Islet precursor cell (in vitro differentiated cells): Measurements from ENCODE around the gene SLC23A3.

ENCODE experiments used
- DNase-seq: peaks from one replicate; pipeline ENCODE4 v3.0.0-alpha.2; 2018

Gene SLC23A3, protein sequence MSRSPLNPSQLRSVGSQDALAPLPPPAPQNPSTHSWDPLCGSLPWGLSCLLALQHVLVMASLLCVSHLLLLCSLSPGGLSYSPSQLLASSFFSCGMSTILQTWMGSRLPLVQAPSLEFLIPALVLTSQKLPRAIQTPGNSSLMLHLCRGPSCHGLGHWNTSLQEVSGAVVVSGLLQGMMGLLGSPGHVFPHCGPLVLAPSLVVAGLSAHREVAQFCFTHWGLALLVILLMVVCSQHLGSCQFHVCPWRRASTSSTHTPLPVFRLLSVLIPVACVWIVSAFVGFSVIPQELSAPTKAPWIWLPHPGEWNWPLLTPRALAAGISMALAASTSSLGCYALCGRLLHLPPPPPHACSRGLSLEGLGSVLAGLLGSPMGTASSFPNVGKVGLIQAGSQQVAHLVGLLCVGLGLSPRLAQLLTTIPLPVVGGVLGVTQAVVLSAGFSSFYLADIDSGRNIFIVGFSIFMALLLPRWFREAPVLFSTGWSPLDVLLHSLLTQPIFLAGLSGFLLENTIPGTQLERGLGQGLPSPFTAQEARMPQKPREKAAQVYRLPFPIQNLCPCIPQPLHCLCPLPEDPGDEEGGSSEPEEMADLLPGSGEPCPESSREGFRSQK

DNA sequence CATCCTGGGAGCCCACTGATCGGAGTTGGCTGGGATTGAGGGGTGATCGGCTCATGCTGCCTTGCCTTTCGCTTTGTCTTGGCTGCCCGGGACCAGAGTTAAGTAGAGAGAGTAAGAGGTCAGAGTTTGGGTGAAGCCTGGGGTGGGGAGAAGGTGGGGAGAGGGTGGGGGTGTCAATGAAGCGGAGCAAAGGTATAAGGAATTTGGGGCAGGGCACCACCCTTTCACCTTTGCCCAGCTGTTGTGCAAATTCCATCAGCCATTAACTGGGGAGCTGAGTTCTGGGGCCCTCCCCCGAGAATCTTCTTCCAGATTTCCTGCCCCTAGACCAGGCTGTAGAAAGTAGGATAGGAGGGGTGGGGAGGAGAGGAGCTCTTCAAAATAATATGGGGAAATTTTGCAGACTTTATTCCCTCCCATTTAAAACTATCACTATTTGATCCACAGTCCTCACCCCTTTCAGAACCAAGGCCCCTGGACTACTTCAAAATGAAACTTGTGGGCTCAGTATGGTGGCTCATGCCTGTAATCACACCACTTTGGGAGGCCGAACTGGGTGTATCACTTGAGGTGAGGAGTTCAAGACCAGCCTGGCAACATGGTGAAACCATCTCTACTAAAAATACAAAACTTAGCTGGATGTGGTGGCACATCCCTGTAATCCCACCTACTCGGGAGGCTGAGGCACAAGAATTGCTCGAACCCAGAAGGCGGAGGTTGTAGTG is at the start of gene SLC23A3:
Gene SLC23A3, minus strand, starts transcription at position 100 of the 725 bp plus-strand sequence. Its CDS starts 45 bp downstream, at position 55.
- no peak for DNase-seq

DNA sequence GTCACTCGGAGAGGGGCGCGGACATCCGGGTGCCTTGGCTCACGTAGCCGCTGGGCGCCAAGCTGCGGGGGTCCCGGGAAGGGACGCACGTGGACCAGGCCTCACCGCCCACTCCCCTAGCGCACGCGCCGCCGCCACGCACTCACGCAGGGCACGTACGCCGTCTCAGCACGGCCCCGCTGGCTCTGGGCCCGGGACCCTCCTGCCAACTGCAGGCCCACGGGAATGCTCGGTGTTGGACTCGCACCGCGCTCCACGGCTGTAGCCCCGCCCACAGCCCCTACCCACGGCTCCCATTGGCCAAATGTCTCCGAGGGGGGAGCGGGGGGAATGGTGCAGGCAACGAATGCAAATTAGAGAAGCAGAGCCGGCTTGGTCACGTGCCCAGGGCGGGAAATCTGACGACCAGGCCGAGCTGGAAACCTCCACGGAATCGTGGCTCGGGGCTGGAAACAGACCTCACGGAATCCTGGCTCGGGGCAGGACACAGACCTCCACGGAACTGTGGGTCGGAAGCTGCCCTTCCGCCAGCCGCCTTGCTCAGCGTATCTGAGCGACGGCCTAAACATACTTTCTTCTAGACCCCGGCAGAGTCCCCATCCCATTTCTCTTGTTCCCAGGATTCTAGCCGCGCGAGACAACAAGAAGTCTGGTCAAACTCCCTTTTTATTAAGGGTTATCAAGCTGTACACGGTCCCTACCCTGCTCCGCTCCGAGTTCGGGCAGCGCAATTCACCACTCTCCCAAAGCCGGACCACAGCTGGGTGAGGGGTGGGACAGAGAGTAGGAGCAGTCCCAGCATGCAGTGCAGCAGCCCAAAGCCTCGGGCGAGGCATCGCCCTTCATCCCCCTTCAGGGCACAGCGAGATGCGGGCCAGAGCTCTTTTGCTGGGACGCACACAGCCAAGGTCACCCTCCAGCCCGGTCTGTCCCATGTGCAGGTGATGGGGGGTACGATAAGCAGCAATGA is 49.2 kb upstream of the SLC23A3 start, which contains the start of gene ABCB6:
Gene ABCB6, minus strand, starts transcription at position 227 of the 970 bp plus-strand sequence. CDS start 285 bp downstream, outside the sequence.
- DNase-seq = peak; percentile 96

DNA sequence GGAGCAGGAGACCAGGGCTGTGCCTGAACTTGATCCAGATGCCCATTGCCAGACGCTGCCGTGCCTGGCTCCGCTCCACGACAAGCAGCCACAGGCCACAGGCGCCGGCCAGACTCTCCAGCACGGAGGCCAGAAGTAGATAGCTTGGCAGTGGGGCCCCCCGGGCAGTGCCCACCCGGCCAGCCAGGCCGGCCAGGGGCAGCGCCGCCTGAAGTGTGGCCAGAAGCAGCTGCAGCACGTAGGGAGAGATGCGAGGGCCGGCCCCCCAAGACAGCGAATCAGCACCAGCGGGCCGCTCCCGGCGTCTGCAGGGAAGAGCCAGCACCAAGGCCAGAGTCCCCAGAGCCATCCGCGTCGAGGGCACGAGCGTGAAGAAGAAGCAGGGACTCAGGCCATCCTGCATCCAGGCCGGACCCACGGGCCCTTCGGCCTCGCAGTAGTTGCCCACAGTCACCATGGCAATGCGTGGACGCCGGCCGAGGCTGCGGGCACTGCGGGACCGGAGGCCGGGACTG is 48.4 kb upstream of the SLC23A3 start:
- DNase-seq = peak; percentile 90

DNA sequence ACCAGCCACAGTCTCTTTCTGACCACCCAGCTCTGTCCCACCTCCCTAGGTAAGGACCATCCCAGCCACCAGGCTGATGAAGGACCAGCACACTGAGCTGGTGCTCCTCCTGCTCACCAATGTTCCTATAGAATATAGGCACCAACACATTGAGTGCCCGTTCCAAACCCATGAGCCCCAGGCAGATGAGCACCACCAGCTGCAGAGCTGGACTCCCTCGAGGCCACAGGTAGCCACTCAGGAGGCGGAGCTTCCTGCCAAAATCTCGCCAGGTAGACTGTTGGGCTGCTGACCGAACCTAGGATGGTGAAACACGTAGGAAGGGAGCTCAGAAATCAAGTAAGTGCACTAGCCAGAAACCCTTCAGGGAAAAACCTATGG is 46.7 kb upstream of the SLC23A3 start:
- DNase-seq = no peak

DNA sequence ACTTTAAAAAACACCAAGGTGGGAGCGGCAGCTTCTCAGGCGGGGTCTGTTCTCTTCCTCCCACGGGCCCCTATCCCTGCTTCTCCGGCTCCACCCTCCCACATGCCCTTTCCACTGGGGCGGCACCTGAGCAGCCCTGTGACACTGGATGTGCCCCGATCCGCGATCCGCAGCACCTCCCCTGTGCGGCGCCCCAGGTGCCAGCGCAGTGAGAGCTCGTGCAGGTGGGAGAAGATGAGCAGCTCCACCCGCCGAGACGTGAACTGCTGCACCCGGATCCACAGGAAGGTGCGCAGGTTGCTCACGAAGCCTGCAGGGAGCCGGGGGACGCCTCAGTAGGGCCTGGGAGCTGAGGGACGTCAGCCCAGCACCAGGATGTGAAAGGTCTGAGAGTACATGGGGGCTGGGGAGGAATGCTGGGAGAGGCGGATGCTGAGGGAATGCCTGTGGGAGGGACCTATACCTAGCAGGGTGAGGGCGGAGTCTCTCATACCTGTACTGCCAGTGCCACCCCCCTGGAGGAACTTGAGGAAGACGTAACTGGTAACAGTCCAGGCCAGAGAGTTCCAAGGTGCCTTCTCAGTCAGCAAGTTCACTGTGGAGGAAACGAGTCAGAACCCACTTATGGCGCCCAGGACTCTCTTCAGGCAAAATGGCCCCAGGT is 46.2 kb upstream of the SLC23A3 start:
- DNase-seq = no peak

DNA sequence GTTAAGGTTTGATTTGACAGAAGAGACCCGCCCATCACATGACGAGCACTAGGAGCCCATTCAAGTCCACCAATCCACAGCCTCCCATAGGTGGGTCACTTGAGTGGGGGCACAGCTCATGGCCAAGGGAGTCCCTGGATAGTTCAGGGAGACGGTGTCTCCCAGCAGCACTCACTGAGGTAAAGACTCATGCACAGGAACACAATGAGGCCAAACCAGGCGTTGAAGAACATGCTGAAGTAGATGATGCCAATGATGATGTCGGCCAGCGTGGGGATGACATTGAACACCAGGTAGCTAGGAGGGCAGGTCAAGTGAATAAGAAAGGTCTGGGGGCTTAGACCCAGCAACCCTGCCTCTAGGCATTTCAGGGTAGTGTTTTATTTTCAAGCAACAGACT is 45.0 kb upstream of the SLC23A3 start:
- no peak for DNase-seq

DNA sequence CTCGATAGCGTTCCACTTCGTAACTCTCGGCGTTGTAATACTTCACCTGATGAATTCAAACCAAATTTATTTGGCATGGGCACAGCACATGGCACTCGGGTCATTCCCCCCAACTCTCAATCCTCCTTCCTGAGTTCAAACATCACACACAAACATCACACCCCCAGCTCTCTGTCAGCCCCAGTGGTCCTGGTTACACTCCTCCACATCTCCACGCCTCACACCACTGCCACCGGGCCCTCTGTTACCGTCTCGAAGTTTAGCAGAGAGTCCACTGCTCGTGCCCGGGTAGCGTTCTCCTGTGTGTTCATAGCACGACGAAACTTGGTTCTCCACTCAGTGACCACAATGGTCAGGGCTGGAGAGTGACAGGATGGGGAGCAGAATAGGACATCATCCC is 44.3 kb upstream of the SLC23A3 start:
- no peak for DNase-seq

DNA sequence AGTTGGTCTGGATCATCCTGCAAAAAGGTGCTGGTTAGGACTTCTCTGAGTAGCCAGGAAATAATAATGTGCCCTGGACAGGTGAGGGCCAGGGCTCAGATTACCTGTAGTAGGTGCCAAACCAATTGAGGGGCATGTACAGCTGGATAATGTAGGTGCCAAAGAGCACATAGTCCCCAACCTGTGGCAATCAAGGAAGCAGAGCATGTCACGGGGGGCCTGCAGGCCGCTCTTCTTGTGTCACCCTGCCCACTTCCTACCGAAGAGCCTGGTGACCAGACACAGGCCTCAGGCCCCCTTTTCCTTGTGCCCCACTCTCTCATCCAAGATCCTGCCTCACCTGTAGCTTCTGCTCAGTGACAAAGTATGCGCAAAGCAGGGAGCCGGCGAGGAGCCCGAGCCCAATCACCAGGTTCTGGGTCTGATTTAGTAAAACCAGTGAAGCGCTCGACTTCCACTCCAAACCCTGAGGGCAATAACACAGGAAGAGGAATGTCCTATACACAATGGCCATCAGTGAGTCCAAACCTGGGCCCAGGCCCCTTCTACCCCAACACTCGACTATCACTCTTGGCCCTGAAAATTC is 43.8 kb upstream of the SLC23A3 start:
- no peak for DNase-seq

DNA sequence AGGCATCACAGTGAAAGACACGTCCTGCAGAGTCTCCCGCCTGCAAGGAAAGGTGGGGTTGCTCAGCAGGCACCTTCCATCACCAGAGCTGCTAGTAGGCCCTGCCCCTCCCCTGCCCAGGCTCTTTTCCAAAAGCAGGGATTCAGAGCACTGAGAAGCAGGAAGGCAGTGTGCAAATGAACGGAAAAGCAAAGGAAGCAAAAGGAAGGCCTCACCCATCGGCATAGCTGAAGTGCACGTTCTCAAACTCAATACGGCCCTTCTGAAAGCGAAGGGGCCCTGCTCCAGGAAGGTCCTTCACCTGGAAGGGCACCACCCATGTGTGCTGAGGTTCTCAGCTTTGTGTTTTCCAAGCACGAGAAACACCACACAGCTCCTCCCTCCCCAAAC is 43.2 kb upstream of the SLC23A3 start:
- DNase-seq = no peak

DNA sequence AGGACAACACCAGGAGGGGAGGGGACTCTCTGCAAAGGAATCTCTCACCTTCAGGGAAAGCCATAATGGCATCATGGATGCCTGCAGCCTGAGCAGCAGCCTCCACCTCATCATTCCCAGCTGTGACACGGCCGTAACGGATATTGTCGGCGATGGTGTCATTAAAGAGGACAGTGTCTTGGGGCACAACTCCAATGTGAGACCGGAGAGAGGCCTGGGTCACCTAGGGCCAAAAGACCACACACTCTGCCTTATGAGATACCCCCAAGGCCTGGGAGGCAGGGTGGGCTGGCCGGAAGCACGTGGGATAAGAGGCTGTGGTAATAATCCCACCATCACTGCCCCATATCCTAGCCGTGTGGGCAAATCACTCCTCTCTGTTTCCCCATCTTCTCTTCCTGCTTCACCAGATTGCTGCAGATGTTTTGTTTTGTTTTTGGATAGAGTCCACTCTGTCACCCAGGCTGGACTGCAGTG is 41.1 kb upstream of the SLC23A3 start:
- DNase-seq = no peak

DNA sequence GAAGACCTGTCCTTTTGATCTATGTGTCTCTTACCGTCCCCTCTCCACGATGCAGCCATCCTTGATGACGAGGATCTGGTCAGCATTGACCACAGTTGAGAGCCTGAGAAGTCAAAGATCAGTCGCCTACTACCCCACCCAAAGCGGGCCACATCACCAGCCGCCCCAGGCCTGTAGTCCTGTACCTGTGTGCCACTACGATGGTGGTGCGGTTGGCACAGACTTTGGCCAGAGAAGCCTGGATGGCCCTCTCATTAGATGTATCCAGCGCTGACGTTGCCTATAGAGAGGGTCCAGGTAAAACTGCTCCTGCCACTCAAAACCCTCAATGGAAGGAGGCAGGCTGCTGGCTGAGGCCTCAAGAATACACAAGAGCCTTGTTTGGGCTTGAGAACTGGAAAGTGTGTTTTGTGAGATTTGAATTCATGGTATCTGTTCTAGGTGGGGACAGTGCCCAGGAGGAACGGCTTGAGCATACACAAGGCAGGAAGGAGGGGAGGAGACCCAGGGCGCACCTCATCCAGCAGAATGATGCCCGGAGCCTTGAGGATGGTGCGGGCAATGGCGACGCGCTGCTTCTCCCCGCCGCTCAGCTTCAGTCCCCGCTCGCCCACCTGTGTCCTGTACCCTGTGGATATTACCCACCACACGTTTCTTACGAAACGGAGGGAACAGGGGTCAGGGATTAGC is 40.5 kb upstream of the SLC23A3 start:
- DNase-seq = no peak

DNA sequence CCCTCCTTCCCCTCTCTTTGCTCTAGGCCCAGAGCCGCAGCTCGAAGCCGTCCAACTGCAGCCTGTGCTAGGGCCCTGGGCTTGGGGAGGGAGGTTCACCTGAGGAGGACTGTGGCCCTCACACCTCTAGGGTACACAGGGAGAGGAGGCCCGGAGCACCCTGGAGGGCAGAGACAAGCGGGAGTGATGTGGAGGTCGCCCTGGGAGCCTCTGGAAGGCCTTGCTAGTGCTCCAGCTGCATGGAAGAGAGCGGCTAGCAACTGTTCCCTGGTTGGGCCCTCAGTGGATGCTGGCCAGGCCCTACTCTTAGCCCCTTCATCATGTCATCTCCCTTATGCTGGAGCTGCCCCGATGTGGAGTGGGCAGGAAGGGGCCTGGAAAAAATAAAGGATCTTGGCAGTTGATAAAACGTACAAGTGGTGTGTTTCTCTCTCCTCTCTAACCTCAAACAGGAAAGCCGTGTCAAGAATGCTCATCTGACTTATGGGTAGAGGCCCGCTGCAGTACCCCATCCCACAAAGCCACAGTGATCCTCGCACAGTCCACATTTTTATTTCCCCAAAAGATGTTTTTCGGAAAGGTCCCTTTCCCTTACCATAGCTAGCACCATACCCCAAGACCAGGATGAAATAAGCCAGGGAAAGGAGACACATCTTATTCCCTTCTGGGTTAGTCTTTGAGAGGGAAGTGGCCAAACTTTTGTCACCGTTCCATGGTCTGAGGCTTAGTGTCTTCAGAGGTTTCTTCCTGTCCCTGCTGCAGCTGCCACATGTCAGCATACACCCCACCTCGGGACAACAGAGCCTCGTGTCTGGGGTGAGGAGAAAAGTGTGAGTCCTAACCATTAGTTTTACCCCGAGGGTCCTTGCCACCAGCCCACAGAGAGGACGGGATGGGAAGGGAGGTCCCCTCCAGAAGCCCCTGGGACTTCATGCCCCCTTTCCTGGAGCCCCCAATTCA is 39.7 kb upstream of the SLC23A3 start:
- DNase-seq = no peak

DNA sequence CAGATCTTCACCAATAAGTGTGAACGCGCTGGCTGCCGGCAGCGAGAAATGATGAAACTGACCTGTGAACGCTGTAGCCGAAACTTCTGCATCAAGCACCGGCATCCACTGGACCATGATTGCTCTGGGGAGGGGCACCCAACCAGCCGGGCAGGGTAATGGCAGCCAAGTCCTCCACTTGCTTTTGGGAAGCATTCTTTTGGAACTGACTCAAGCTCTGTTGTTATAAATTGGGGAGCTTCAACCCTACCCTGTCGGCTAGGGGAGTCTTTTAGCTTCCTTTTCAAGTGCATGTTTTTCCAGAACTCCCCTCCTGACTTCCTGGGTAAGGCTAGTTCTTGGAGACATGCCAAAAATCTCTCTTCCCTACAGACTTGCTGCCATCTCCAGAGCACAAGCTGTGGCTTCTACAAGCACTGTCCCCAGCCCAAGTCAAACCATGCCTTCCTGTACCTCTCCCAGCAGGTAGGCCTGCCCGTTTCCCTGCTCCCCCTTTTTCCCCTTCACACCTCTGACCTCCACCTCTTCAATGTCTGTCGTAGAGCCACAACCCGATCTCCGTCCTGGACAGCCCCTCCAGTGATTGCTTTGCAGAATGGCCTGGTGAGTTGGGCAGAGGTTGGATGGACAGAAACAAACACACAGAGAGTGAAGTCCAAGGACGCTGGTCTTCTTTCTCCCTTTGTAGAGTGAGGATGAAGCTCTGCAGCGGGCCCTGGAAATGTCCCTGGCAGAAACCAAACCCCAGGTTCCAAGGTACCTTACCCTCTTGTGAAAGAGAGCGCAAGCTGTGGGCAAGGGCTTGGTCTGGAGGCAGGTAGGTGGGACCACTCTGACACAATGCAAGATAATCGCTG is 38.3 kb upstream of the SLC23A3 start:
- DNase-seq = no peak

DNA sequence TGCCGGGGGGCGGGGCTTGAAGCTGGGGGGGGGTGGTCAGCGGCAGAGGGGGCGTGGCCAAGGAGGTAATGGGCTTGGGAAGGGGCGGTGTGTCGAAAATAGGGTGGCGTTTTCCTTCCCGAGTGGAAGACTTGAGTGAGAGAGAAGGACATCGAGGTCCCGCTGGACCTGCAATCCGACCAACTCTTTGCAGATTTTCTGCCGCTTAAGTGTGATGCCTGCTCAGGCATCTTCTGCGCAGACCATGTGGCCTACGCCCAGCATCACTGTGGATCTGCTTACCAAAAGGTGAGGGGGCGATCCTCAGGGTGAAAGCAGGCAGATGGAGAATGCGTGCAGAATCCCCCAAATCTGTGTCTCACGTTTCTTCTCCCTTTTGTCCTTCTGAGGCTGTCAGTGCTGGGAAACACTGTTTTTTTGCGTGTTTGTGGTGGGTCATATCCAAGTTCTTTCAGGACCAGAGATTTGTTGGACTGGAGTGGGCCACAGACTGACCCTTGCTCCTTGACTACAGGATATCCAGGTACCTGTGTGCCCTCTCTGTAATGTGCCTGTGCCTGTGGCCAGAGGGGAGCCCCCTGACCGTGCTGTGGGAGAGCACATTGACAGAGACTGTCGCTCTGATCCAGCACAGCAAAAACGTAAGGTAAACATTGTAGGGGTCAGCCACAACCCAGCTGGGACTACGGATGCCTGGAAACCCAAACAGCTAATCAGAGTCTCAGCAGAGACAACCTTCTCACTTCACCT is 37.5 kb upstream of the SLC23A3 start:
- DNase-seq = no peak

DNA sequence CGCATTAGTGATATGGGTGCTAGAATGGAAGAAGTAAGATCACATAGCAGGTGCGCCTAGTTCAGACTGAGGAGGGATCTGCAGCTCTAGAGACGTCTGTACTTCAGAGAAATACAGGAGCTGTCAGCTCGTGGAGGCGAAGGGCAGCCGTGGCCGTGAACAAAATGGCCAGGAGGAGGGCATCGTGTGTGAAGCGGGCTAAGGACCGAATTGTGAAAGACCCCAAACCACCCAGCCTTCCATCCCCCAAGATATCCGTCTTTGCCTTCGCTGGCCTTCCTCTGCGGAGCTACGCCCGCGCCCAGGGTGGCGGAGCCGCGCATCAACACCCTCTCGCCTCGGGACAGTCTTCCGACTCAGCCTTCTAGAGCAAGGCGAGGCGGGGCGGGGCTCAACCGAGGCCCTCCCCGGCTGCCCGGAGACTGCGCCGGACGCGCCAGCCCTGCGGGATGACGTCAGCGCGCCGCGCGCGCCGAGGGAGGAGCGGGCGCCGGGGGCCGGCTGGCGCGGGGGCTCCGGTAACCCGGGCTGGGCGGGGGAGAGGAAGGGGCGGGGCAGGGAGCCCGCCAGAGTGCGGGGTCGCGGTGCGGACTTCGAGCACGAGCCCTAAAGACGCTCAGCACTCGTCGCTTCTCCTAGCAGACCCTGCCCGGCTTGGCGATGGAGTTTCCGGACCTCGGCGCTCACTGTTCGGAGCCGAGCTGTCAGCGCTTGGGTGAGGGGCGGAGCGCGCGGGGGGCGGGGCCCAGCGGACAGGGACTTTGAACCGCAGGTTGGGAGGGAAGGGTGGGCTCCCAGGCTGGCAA is 36.7 kb upstream of the SLC23A3 start, which contains the start of gene ZFAND2B:
Gene ZFAND2B, plus strand, starts transcription at position 455 of the 806 bp plus-strand sequence. Its CDS starts 206 bp downstream, at position 661.
- DNase-seq = peak; percentile 96

DNA sequence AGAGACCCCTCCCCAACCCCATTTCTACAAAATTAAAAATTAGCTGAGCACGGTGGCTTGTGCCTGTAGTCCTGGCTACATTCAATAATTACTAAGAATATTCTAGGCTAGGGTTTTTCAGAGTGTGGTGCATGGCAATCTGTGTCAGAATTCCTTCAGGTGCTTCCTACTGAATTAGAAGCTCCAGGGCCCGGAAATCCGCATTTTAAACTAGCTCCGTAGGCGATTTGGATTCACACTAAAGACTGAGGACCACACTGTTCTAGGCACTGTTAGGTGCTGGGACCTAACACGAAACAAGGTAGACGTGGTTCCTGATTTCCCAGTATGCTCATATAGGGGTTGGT is 36.1 kb upstream of the SLC23A3 start:
- no peak for DNase-seq

DNA sequence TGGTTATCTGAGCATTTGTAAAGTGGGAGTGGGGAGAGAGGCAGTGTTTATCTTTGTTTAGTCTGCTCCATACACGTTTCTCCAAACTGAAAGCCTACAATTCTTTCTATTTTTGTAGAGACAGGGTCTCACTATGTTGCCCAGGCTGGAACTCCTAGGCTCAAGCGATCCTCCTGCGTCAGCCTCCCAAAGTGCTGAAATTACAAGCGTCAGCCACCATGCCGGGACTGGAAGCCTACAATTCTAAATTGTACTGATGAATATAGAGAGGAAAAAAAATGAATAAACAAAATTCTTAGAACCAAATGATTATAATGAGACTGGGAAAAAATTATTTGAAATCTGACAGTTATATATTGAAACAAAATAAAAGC is 35.3 kb upstream of the SLC23A3 start:
- no peak for DNase-seq
